HG03342 (cell line): ENCODE data around the gene TRMT10C.
"Not testable (repeated sequence)": the region's sequence is repeated elsewhere in the genome, so short reads cannot be mapped to it uniquely, and the experiment has no call there.

Experiments used
- ATAC-seq: cut with Tn5 transposase; IDR thresholded peaks from one replicate; pipeline ENCODE4 v1.9.1; 2021; ENCODE audit warnings: mild to moderate bottlenecking, moderate library complexity; ENCODE audit not compliant: unreplicated experiment

Gene TRMT10C

DNA sequence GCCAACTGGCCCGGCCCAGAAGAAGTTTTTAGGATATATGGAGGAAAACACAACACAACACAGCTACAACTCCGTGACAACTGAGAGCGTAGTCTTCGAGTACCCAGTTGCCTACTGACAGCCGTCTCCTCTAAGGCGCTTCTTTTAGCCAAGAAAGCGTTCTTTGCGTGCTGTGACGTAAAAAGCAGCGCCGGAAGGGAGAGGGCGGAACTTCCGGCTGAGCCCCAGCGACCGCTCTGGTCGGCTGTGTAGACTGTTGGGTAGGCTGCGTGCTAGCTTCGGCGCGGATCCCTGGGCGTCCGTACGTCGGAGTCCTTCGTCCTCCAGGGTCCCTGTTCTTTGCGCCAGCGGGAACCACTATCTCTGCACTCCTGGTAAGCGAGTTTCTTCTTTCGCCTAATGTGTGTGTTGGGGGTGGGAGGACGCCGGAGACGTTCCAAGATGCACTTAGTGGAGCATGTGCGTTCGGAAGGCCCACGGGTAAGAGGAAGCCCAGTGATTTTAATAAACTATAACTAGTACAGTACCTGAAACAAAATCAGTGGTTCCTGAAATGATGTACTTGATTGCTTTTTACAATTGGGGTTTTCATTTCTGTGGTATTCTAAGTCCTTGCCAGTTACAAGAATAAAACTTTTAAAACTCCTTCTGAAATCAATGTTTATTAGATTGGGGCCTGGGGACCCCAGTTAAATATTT is at the start of gene TRMT10C:
TRMT10C (plus strand) TSS at position 239 of the 699 bp plus-strand sequence. CDS start 2,914 bp downstream, outside the sequence.
- ATAC-seq: peak; percentile 100

GRCh38 chr3:101512396-101512645 is 49.3 kb upstream of the TRMT10C start:
- no peak for ATAC-seq

- peak; percentile 63 for ATAC-seq
Measured at GRCh38 chr3:101512646-101513418, 48.8 kb upstream of the TRMT10C start, which contains the start of gene SENP7. Gene SENP7, minus strand, starts transcription at chr3:101513212. Its CDS starts 82 bp downstream, at chr3:101513130.

DNA sequence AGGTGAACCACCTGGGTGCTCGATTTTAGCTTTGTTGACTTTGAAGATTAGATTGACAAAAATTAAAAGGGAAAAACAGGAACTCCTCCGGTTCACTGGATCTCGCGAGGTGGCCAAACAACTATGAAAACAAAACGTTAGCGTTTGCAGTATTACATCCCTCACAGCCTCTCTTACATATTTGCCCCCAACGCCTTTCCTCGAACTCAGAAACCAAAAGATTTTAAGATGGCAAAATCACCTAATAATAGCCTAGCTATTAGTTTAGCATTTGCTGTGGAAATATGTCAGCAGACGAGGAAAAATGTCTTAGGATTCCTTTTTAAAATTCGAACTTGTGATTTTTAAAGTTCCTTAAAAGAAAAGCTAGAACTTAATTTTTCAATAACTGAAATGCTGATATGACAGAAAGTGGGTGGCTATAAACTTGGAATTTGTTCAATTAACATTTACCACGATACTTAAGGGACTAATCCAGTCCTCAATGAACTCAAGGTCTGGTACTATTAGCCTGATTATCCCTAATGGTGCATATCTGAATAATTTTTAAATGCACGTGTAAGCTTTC is 48.2 kb upstream of the TRMT10C start:
- ATAC-seq: peak; percentile 35

DNA sequence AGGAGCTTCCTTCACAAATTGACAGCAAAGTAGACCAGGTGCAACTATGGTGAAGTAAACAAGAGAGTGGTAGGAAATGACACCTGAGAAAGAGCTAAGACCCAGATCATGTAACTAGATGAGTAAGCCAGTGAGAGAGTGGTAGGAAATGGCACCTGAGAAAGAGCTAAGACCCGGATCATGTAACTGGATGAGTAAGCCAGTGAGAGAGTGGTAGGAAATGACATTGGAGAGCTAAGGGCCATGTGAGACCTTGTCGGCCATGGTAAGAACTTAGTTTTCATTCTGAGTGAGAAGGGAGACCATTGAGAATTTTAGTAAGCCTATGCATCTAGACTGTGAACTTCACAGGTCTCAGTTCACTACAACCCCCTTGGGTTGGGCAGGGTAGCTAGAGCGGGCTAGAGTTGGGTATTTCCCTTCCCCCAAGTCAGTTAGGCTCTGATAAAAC is 43.2 kb upstream of the TRMT10C start:
- ATAC-seq: peak; percentile 98

DNA sequence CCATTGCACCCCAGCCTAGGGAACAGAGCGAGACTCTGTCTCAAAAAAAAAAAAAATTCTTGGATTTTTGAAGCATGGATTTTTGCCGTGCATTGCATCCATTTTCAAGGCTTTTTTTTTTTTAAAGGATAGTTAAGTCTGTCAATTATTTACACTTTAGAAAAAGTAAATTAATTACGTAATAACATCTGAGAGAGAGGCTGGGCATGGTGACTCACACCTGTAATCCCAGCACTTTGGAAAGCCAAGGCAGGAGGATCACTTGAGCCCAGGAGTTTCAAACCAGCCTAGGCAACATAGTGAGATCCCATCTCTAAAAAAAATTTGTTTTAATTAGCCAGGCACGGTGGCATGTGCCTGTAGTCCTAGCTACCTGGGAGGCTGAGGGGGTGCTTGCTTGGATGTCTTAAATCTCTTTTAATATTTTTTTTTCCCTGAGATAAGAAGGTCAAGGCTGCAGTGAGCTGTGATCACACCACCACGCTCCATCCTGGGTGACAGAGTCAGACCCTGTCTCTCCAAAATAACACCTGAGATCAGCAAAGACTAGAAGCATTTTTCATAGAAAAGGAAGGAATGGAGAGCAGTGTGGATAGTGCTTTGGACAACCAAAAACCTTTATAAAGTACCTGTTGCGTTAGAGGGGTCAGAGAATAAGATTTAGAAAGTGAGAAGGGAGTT is 41.8 kb upstream of the TRMT10C start:
- no peak for ATAC-seq

- ATAC-seq: no peak
Measured at GRCh38 chr3:101521211-101521701, 40.4 kb upstream of the TRMT10C start.

- ATAC-seq: no peak
Measured at GRCh38 chr3:101527441-101527840, 34.2 kb upstream of the TRMT10C start.

- ATAC-seq: no peak
Measured at GRCh38 chr3:101527906-101528305, 33.8 kb upstream of the TRMT10C start.

DNA sequence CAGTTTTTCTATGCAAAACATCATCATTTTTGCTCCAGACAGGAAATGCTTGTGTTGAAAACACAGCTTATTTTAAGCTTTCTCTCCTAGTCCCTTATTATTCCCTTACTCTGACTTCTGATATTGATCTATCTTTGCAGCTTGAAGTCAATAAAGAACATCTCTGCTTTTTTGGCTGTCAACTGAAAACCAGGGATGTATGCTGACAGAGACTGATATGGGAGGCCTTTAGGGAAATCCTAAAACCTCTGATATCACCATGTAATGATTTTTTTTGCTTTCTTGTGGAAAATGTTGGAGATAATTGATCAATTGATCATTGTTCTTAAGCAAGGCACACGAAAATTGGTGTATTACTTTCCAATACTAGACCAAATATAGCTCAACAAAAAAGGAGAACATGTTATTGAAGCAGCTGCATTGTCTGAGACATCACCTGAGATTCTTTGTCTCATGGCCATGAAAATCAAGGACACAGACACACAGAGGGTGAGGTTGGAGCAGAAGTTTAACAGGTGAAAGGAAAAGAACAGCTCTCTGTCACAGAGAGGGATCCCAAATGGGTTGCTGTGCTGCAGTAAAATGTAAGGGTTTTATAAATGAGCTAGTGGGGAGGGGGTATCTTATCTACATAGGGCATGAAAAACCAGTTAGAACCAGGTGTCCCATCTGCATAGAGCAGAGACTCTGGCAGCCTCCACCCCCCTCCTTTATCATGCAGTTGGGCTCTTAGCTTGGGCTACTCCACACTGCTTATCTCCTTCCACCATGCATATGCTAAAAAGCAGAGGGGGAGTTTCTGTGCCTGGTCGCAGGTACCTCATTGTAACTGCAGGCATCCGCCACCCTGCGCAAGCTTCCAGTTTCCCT is 31.6 kb upstream of the TRMT10C start:
- ATAC-seq: no peak

GRCh38 chr3:101530686-101531047 is 31.0 kb upstream of the TRMT10C start:
- no peak for ATAC-seq

GRCh38 chr3:101531473-101532086 is 30.1 kb upstream of the TRMT10C start:
- ATAC-seq: no peak

DNA sequence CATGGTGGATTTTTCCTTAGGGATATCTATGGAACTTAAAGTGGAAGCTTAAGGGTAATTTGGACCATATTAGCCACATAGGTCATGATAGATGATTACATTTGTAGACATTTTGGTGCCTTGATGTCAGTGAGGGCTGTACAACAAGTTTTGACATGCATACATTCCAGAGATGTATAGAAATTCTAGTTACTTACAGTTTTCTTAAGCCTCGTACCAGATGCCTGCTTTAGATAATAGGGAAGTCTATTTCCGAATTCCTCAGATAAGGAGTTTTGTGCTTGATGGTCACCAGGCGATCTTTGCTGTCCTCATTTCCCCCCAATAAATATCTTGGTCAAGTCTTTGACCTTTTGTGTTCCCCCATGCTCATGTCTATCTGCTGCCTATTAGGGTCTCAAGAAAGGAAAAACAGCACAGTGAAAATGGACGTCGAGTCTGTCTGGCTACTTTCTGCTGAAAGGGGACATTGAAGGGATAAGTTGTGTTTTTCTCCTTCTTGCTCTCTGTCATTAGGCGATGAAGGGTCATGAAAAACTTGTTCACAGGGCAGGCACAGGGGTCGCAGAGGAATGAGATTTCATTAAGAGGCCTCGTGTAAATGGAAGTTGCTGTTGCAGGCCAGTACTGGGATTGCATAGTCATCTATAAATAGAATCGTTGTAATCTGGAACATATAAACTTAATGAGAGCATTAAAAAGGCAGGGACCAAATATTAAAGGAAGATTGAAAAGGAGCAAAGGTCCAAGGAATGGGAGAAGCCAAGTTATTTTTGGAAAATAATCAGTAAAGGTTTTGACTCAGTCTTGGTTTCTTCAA is 28.7 kb upstream of the TRMT10C start:
- ATAC-seq: no peak

DNA sequence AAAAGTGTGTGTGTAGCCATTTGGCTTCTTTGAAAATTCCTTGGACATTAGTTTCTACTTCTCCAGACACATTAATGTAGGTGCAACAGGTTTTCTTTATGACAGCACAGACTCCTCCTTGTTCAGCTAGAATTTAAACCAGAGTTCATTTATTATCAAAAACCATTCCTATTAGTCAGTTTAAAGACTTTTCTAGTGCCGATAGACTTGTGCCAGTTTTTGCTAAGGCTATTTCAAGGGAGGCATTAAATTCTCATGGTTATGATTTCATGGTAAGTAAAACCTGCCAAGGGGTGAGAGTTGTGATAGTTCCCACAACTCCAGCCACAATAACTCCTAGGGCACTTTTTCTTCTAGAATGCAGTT is 28.1 kb upstream of the TRMT10C start:
- ATAC-seq: no peak

DNA sequence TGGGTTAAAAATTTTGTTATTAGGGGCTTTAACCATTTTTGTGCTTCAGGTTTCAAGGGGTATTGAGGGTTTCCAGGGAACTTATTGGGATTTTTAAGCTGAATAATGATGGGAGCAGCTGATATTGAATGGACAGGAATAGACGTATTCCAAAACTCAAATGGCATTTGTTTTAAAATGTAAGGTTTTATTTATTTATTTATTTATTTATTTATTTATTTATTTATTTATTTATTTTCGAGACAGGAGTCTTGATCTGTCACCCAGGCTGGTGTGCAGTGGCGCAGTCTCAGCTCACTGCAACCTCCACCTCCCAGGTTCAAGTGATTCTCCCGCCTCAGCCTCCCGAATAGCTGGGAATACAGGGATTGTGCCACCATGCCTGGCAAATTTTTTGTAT is 26.4 kb upstream of the TRMT10C start:
- no peak for ATAC-seq

DNA sequence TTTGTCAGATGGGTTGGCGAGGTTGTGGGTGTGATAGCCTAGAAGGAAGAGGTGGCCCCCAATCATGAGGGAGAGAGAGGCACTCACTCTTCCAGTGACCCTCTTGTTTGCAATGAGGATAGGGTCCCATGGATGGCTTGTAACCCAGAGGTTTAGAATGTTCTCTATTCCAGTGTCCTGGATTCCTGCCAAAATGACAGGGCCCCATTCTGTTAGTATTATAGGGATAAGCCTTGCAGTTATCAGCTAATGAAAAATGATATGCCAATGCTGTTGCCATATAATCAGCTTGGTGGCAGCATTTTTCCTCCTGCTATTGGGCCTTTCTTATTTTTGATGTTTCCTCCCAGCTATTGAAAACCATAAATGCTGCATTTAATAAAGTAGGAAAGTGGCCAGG is 25.4 kb upstream of the TRMT10C start:
- ATAC-seq: no peak

GRCh38 chr3:101536955-101537354 is 24.7 kb upstream of the TRMT10C start:
- not testable (repeated sequence) for ATAC-seq

DNA sequence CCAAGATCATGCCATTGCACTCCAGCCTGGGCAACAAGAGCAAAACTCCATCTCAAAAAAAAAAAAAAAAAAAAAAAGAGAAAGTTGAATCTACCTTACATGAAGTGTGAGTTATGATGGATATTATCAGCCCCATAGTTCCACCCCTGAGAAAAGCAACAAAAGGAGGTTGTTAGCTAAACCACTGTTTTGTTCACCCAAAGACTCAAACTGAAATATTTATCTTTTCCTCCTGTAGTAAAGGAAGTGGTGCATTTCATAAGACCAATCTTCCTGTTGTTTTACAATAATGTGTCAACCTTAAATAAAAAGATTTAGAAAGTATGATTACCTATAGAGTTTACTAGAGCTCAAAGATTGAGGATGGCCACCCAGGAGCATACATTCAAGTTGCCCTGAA is 18.7 kb upstream of the TRMT10C start:
- ATAC-seq: no peak

GRCh38 chr3:101544161-101544850 is 17.4 kb upstream of the TRMT10C start:
- ATAC-seq: no peak
